HepG2 (cell line): ENCODE results near the gene INO80B. TPM values are rescaled to one million over a fixed set of nuclear protein-coding genes. Genes with fewer than 3 reads are reported as not detected.

ENCODE experiments used
- HOXA5 ChIP-seq: sonication (generic); formaldehyde crosslinking; IDR thresholded peaks from 2 replicates; pipeline ENCODE4 v1.4.0; 2020; ENCODE audit warnings: missing genetic modification reagents
- KMT2A ChIP-seq: sonication (generic); formaldehyde crosslinking; IDR thresholded peaks from 2 replicates; pipeline ENCODE4 v1.4.0; 2020; ENCODE audit warnings: missing genetic modification reagents
- MED1 ChIP-seq: sonication (generic); formaldehyde crosslinking; IDR thresholded peaks from 2 replicates; pipeline ENCODE4 v1.4.0; 2020; ENCODE audit warnings: missing genetic modification reagents
- MYC ChIP-seq: sonication (generic); formaldehyde crosslinking; IDR thresholded peaks from 2 replicates; pipeline ENCODE4 v1.9.0; 2021; ENCODE audit warnings: missing genetic modification reagents, borderline replicate concordance
- NCOR1 ChIP-seq: fragments of 200-600 bp; sonication (generic); IDR thresholded peaks from 2 replicates; pipeline ENCODE4 v1.7.0; 2017; ENCODE audit warnings: antibody characterized with exemption, low read length, borderline replicate concordance
- TAF15 ChIP-seq: fragments of 200-400 bp; formaldehyde crosslinking; IDR thresholded peaks from one replicate; pipeline ENCODE4 v1.6.1; 2018; ENCODE audit warnings: mild to moderate bottlenecking, low read depth, low read length; ENCODE audit not compliant: poor library complexity, severe bottlenecking
- ZBTB38 ChIP-seq: sonication (generic); formaldehyde crosslinking; IDR thresholded peaks from 2 replicates; pipeline ENCODE4 v1.5.1; 2020; ENCODE audit warnings: mild to moderate bottlenecking, missing genetic modification reagents
- ZNF350 ChIP-seq: sonication (generic); formaldehyde crosslinking; IDR thresholded peaks from 2 replicates; pipeline ENCODE4 v1.4.0; 2020; ENCODE audit warnings: mild to moderate bottlenecking, low read depth, missing genetic modification reagents, borderline replicate concordance
- ZNF557 ChIP-seq: sonication (generic); formaldehyde crosslinking; IDR thresholded peaks from 2 replicates; pipeline ENCODE4 v1.4.0; 2020; ENCODE audit warnings: missing genetic modification reagents
- ZNF615 ChIP-seq: sonication (generic); formaldehyde crosslinking; IDR thresholded peaks from 2 replicates; pipeline ENCODE4 v1.5.0; 2020; ENCODE audit warnings: mild to moderate bottlenecking, missing genetic modification reagents, borderline replicate concordance
- ZNF619 ChIP-seq: sonication (generic); formaldehyde crosslinking; IDR thresholded peaks from 2 replicates; pipeline ENCODE4 v1.4.0; 2020; ENCODE audit warnings: mild to moderate bottlenecking, missing genetic modification reagents
- ZNF720 ChIP-seq: sonication (generic); formaldehyde crosslinking; IDR thresholded peaks from 2 replicates; pipeline ENCODE4 v1.4.0; 2020; ENCODE audit warnings: missing genetic modification reagents
- ZNF746 ChIP-seq: sonication (generic); formaldehyde crosslinking; IDR thresholded peaks from 2 replicates; pipeline ENCODE4 v1.8.0; 2022; ENCODE audit warnings: mild to moderate bottlenecking, missing genetic modification reagents
- polyA plus RNA-seq, 8 experiments: library from polyadenylated mRNA; depleted of rRNA in 3 of 8; stranded (reverse) in 7 of 8; unstranded in 1 of 8; fragments of >200 nt; fragmentation: Illumina TruSeq in 4 of 8; extraction: Trizol in 4 of 8; gene quantifications; 2 replicates each; pipeline versions ENCODE4 v1.2.1 to v1.2.3, GENCODE V29; 2011 to 2016; ENCODE audit warnings: low read depth in 4 of 8, missing spikeins in 1 of 8, mixed read lengths in 1 of 8; ENCODE audit not compliant: insufficient read depth in 1 of 8
- total RNA-seq, 5 experiments: library from RNA; depleted of rRNA; stranded (reverse); fragments of >200 nt; fragmentation: Illumina TruSeq; extraction: Trizol; gene quantifications; 2 replicates each; pipeline ENCODE4 v1.2.3, GENCODE V29; 2016; ENCODE audit warnings: low read depth in 1 of 5
- TF ChIP-seq, protein P1 (sequence below): sonication (generic); formaldehyde crosslinking; IDR thresholded peaks from 2 replicates; pipeline ENCODE4 v1.5.0; 2020; ENCODE audit warnings: missing genetic modification reagents, mild to moderate bottlenecking, borderline replicate concordance
- TF ChIP-seq, protein P2 (sequence below): sonication (generic); formaldehyde crosslinking; IDR thresholded peaks from 2 replicates; pipeline ENCODE4 v1.4.0; 2020; ENCODE audit warnings: missing genetic modification reagents
- TF ChIP-seq, protein P3 (sequence below): sonication (generic); formaldehyde crosslinking; IDR thresholded peaks from 2 replicates; pipeline ENCODE4 v1.9.0; 2021; ENCODE audit warnings: missing genetic modification reagents, borderline replicate concordance
- TF ChIP-seq, protein P4 (sequence below): sonication (generic); formaldehyde crosslinking; conservative IDR thresholded peaks from 2 replicates; pipeline ENCODE4 v1.8.0; 2022; ENCODE audit warnings: low read depth, missing genetic modification reagents
- TF ChIP-seq, protein P5 (sequence below): IDR thresholded peaks from 2 replicates; pipeline ENCODE4 v1.6.1; 2016; ENCODE audit warnings: missing genetic modification reagents, missing compliant biosample characterization
- TF ChIP-seq, protein P6 (sequence below): sonication (generic); formaldehyde crosslinking; IDR thresholded peaks from 2 replicates; pipeline ENCODE4 v1.4.0; 2020; ENCODE audit warnings: mild to moderate bottlenecking, missing genetic modification reagents

The INO80B gene
- total and polyA plus RNA-seq, 2 of the 13 experiments (the other 11 are each of a cell fraction or from before 2014, with no cell fraction given): 6.2 to 14.5 TPM

DNA sequence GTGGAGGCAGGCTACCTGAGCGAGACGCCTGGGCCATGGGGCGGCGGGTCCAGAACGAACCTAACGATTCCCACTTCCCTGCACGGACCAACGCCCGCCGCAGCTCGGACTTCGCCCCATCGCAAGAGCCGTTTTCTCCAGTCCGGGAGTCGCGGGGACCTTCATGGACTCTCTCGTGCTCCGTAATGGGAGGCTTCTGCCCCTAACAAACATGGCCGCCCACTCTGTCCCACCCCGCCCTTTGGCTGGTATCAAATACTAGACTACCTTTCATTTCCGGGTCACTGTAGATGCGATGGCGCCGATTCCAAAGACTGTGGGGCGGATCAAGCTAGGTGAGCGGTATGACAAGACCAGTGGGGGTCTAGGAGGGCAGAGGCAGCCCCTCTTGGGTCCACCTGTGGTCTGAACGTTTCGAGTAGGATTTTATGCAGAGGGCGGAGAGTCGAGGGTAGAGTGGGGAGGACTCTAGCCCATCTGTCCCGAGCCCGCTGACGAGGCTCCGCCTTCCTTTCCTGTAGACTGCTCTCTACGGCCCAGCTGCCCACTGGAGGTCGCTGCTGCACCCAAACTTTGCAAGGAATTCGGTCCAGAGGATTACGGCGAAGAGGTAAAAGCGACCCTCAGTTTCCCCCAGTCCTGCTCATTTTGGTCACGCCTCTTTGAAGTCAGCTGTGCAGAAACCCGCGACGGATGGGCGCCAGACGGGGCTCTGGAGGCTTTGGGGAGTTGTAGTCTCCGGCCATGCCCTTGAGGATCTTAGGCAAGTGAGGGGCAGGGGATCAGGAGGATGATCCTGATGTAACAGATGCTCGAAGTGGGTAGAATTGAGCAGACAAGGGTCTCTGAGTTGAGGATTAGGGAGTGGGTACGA, 28.2 kb downstream of the INO80B start, which contains the start of the genes CCDC142 and TTC31 (continued):
- TF ChIP-seq TAF15 (peak; percentile 74), NCOR1 (peak; percentile 55; the same call in 1 of the 2 replicates), MYC (peak; percentile 82; the same call in 1 of the 2 replicates), ZNF557 (CRISPR knock-in tag) (no peak), ZNF619 (CRISPR knock-in tag) (no peak; the same call in 1 of the 2 replicates), ZNF615 (CRISPR knock-in tag) (no peak), ZNF350 (CRISPR knock-in tag) (peak; percentile 97), KMT2A (CRISPR knock-in tag) (peak; percentile 87; the same call in 1 of the 2 replicates), ZBTB38 (CRISPR knock-in tag) (no peak; the same call in 1 of the 2 replicates), ZNF720 (no peak), HOXA5 (peak; percentile 83), MED1 (peak; percentile 75), ZNF746 (peak; percentile 91; the same call in 1 of the 2 replicates)
- TF ChIP-seq, protein P1, sequence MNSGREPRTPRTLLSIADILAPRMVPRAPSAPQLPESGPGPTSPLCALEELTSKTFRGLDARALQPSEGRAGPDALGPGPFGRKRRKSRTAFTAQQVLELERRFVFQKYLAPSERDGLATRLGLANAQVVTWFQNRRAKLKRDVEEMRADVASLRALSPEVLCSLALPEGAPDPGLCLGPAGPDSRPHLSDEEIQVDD (CRISPR knock-in tag): no peak
- TF ChIP-seq, protein P2, sequence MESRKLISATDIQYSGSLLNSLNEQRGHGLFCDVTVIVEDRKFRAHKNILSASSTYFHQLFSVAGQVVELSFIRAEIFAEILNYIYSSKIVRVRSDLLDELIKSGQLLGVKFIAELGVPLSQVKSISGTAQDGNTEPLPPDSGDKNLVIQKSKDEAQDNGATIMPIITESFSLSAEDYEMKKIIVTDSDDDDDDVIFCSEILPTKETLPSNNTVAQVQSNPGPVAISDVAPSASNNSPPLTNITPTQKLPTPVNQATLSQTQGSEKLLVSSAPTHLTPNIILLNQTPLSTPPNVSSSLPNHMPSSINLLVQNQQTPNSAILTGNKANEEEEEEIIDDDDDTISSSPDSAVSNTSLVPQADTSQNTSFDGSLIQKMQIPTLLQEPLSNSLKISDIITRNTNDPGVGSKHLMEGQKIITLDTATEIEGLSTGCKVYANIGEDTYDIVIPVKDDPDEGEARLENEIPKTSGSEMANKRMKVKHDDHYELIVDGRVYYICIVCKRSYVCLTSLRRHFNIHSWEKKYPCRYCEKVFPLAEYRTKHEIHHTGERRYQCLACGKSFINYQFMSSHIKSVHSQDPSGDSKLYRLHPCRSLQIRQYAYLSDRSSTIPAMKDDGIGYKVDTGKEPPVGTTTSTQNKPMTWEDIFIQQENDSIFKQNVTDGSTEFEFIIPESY (CRISPR knock-in tag): peak; percentile 27; the same call in 1 of the 2 replicates
- TF ChIP-seq, protein P3, sequence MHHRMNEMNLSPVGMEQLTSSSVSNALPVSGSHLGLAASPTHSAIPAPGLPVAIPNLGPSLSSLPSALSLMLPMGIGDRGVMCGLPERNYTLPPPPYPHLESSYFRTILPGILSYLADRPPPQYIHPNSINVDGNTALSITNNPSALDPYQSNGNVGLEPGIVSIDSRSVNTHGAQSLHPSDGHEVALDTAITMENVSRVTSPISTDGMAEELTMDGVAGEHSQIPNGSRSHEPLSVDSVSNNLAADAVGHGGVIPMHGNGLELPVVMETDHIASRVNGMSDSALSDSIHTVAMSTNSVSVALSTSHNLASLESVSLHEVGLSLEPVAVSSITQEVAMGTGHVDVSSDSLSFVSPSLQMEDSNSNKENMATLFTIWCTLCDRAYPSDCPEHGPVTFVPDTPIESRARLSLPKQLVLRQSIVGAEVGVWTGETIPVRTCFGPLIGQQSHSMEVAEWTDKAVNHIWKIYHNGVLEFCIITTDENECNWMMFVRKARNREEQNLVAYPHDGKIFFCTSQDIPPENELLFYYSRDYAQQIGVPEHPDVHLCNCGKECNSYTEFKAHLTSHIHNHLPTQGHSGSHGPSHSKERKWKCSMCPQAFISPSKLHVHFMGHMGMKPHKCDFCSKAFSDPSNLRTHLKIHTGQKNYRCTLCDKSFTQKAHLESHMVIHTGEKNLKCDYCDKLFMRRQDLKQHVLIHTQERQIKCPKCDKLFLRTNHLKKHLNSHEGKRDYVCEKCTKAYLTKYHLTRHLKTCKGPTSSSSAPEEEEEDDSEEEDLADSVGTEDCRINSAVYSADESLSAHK (CRISPR knock-in tag): no peak
- TF ChIP-seq, protein P4, sequence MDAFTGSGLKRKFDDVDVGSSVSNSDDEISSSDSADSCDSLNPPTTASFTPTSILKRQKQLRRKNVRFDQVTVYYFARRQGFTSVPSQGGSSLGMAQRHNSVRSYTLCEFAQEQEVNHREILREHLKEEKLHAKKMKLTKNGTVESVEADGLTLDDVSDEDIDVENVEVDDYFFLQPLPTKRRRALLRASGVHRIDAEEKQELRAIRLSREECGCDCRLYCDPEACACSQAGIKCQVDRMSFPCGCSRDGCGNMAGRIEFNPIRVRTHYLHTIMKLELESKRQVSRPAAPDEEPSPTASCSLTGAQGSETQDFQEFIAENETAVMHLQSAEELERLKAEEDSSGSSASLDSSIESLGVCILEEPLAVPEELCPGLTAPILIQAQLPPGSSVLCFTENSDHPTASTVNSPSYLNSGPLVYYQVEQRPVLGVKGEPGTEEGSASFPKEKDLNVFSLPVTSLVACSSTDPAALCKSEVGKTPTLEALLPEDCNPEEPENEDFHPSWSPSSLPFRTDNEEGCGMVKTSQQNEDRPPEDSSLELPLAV (CRISPR knock-in tag): no peak
- TF ChIP-seq, protein P5, sequence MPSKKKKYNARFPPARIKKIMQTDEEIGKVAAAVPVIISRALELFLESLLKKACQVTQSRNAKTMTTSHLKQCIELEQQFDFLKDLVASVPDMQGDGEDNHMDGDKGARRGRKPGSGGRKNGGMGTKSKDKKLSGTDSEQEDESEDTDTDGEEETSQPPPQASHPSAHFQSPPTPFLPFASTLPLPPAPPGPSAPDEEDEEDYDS (CRISPR knock-in tag): peak; percentile 90
- TF ChIP-seq, protein P6, sequence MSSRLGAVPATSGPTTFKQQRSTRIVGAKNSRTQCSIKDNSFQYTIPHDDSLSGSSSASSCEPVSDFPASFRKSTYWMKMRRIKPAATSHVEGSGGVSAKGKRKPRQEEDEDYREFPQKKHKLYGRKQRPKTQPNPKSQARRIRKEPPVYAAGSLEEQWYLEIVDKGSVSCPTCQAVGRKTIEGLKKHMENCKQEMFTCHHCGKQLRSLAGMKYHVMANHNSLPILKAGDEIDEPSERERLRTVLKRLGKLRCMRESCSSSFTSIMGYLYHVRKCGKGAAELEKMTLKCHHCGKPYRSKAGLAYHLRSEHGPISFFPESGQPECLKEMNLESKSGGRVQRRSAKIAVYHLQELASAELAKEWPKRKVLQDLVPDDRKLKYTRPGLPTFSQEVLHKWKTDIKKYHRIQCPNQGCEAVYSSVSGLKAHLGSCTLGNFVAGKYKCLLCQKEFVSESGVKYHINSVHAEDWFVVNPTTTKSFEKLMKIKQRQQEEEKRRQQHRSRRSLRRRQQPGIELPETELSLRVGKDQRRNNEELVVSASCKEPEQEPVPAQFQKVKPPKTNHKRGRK: no peak
